NCI-H774 (cell line): ENCODE measurements around the gene COL4A3.
"Not testable (repeated sequence)": the region's sequence is repeated elsewhere in the genome, so short reads cannot be mapped to it uniquely, and the experiment has no call there.

Source experiments
- DNase-seq: peaks from one replicate; lab custom pipeline; 2025; lab: John Stamatoyannopoulos, UW

The COL4A3 gene

GRCh38 chr2:227154986-227155774 is 9.2 kb upstream of the COL4A3 start:
- no peak for DNase-seq

DNA sequence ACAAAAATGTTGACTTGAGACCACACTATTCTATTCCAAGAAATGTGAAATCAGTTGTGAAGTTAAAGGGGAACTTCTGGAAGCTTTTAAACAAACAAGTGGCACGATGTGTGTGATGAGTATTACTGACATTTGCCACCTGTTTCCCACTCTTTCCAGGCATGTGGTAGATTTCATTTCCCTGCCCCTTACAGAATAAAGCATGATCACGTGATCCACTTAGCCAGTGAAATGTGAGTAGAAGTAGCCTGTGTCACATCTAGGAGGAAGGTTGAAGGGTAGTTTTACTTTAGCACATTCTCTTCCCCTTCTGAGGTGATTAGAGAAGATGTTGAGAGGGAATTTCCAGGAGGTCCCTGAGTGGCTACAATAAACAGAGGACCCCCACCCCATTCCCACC is 4.3 kb upstream of the COL4A3 start:
- no peak for DNase-seq

- no peak for DNase-seq
Observed at GRCh38 chr2:227161947-227162346, 2.5 kb upstream of the COL4A3 start.

DNA sequence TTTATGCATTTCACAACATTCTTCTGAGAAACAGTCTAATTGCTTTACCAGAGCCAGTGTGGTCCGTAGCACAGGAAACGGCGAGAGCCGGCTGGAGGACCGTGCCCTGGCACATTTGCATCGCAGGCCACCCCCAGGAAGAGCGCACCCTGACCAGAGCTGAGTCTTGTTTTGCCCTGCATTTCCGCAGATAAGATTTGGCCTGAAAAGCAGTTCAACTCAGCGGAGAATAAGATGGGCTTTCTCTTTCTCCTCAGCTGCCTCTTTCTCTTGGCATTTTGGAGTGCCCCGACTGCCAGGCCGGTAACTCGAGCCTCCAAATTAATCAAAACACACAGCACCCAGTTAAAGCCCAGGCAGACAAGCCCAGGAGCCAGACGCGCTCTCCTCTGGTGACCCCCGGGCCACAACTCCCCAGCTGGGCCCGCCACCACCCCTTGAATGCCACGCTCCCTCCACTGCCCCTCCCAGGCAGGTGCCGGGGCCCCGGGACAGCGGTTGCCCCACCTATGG is 883 bp upstream of the COL4A3 start:
- no peak for DNase-seq

DNA sequence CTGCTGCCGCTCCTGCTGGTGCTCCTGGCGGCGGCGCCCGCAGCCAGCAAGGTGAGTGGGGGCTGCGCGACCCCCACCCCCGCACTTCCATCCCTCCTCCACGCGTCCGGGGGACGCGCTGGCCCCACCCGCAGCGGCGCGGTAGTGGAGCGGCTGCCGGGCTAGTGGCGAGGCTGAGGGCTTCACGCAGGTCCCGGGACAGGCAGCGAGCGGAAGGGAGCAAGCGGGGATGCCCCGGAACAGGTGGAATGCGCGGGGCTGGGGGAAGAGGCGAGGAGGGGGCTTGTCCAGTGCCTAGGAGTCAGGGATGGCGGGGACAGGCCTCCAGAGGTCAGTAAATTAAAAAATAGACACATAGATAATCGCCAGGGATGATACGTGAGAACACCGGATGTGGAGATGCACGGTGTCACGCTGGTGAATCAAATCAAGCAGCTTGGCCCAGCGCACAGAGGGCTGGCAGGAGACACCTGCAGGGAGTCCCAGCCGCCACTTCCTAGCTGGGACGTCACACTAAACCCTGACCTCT is 403 bp downstream of the COL4A3 start:
- no peak for DNase-seq

GRCh38 chr2:227171779-227172178 is 7.4 kb downstream of the COL4A3 start:
- not testable (repeated sequence) for DNase-seq

- DNase-seq = no peak
Observed at GRCh38 chr2:227177592-227178336, 13.3 kb downstream of the COL4A3 start.

DNA sequence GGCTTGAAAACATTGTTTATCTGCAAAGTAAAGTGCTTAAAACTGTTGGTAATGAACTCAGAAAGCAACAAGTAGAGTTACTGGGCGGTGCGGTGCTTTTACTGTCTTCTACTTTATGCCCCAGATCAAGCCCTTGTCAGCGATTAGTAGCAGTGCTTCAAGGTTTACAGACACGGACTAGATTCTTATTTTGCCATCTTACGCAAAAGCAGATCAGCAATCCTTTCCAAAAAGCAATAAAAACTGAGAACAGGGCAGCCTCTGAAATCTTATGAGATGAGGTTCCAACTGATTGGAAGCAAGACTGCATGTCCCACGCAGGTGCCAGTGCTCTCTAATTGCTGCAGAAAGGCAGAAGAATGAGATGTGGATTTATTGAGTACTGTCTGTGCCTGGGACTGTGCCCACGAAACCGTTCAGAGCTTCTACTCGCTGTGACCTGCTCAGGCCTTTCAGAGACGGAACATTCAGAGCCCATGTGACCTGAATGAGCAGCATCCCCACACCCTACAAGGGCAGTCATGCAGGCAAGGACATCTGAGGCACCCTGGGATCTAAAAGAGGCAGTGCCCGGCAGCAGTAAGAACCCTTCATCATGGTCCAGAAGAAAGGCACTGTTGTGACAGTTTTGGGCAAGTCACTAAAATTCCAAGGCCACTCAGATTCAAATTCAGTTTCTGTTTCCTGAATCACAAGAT is 15.7 kb downstream of the COL4A3 start:
- DNase-seq = no peak

DNA sequence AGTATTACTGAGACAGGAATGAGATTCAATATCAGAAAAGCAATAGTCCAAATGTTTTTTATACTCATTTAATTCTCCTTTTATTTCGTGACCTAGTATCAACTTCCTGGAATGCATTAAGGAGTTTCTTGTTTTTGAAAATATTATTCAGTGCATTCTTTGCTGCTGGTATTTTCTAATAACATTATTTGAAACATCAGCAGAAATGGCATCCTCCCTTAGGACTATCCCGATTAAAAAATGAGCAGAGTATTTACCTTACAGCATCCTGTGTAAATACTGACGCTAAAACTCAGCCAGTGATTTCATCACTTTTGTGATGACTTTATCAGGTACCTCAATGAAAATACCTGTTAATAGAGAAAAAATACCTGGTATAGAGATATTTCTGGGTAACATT is 16.3 kb downstream of the COL4A3 start:
- DNase-seq = no peak

DNA sequence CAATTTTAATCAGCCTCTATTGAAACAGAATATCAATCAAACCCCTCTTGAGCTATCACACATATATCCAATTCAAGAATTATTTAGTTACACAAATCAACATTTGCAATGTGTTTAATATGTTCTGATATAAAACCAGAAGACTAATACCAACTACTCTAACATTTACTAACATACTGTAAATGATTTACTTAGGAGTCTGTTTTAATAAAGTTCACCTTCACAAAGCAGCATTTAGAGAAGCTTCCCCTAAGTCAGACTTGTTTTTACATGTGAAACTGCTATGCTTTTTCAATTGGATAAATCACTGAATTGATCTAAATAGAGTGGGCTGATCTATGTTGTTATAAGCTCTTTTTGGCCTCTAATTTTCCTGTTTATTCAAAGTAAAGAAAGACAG is 18.3 kb downstream of the COL4A3 start:
- no peak for DNase-seq

- no peak for DNase-seq
Observed at GRCh38 chr2:227183657-227184367, 19.4 kb downstream of the COL4A3 start.

GRCh38 chr2:227185615-227186232 is 21.3 kb downstream of the COL4A3 start:
- DNase-seq = no peak

GRCh38 chr2:227186751-227187150 is 22.3 kb downstream of the COL4A3 start:
- DNase-seq = no peak

GRCh38 chr2:227188292-227188691 is 23.9 kb downstream of the COL4A3 start:
- DNase-seq = no peak

DNA sequence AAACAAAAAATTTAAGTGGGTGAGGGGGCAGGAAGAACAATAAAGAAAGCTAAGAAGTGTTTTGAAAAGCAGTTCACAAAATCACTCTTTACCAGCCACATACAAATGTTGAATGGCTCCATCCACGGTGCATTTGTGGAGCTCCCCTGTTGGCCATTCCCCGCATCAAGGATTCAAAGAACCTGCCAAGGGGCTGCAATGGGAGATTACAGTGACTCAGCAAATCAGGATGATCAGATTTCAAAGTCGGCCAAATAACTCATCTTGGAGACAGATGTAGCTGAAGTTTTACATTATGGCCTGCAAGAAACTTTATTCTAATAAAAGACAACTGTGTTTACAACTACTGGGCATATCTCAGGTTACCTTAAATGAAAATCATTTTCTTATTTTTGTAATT is 26.9 kb downstream of the COL4A3 start:
- DNase-seq = no peak

DNA sequence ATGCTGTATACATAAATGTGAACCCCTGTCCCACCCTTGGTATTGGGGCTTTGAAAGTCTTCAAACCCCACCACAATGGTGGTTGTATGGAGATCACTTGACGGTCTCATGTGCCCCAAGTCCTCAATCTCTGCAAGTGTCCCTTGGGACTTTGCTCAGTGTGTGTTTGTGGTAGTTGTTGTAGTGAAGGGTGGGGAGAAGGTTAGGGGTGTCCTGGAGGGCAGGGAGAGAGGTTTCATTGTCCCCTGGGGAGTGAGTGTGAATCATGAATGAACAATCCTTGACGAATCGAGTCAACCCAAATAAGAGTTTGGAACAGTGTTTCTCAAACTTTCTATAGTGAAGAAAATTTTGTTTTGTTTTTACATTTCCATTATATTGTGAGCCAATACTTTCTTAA is 28.1 kb downstream of the COL4A3 start:
- DNase-seq = no peak

DNA sequence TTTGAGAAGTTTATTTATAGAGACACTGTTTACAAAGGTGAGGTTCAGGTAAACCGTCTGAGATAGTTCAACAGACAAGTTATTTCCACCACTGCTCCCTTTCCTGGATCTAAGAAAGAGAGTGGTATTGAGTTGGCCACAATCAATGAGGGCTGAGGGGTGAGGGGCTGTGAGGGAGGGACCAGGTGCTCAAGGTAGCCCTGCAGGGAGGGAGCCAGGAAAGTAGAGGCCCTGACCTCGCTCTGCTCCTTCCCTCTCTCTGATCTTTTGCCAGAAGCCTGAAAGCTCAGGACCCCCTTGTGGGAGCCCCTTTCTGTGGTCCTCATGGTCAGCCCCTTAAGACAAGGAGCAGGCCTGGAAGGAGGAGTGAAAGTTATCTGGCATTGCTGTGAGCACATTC is 29.8 kb downstream of the COL4A3 start:
- DNase-seq = no peak

GRCh38 chr2:227198866-227199265 is 34.4 kb downstream of the COL4A3 start:
- no peak for DNase-seq

- DNase-seq = no peak
Observed at GRCh38 chr2:227201771-227202170, 37.3 kb downstream of the COL4A3 start.

GRCh38 chr2:227204452-227204851 is 40.0 kb downstream of the COL4A3 start:
- no peak for DNase-seq

DNA sequence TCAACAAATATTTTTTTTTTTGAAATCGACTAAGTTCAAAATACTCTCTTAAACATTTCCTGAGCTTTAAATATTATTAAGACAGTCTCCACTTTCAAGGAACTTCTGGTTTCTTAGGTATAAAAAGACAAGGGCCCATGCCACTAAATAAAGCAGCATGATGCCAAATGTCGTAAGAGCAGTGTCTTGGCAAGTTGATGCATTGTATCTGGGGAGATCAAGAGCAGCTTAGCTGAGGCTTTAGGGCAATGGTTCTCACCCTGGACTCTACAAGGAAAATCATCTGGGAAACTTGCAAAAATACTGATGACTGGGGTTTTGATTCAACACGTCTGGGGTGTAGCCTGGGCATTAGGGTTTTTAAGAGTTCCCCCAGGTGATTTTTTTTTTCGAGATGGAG is 41.3 kb downstream of the COL4A3 start:
- DNase-seq = no peak
